CD4-positive, alpha-beta T cell treated with Interleukin-12 subunit alpha and Interleukin-12 subunit beta, for 1 hour (primary cell): ENCODE results near the gene SSR4.

Source experiments
- DNase-seq: peaks from one replicate; pipeline ENCODE4 v3.0.0-alpha.2; 2020

The SSR4 gene

GRCh38 chrX:153782313-153782712 lies 12.2 kb upstream of the SSR4 start:
- no peak for DNase-seq

- DNase-seq = no peak
Measured at GRCh38 chrX:153782871-153783270, 11.6 kb upstream of the SSR4 start.

GRCh38 chrX:153783378-153784013 lies 11.0 kb upstream of the SSR4 start:
- no peak for DNase-seq

GRCh38 chrX:153784325-153784967 lies 10.0 kb upstream of the SSR4 start:
- DNase-seq = no peak

- no peak for DNase-seq
Measured at GRCh38 chrX:153786669-153787068, 7.8 kb upstream of the SSR4 start.

GRCh38 chrX:153789654-153790053 lies 4.8 kb upstream of the SSR4 start:
- DNase-seq = no peak

- no peak for DNase-seq
Measured at GRCh38 chrX:153791104-153791852, 3.2 kb upstream of the SSR4 start.

- DNase-seq = no peak
Measured at GRCh38 chrX:153792368-153792767, 2.1 kb upstream of the SSR4 start.

GRCh38 chrX:153793291-153793690 lies 1.2 kb upstream of the SSR4 start:
- no peak for DNase-seq

GRCh38 chrX:153794897-153795816 lies 689 bp downstream of the SSR4 start:
- DNase-seq = no peak

GRCh38 chrX:153797415-153798015 lies 3.0 kb downstream of the SSR4 start:
- DNase-seq = no peak

GRCh38 chrX:153799326-153799725 lies 4.9 kb downstream of the SSR4 start:
- no peak for DNase-seq

- no peak for DNase-seq
Measured at GRCh38 chrX:153800177-153800722, 5.8 kb downstream of the SSR4 start.

GRCh38 chrX:153800746-153801145 lies 6.3 kb downstream of the SSR4 start:
- DNase-seq = no peak

- no peak for DNase-seq
Measured at GRCh38 chrX:153801669-153802068, 7.2 kb downstream of the SSR4 start.

- no peak for DNase-seq
Measured at GRCh38 chrX:153802513-153803045, 8.1 kb downstream of the SSR4 start.

GRCh38 chrX:153803211-153804099 lies 9.0 kb downstream of the SSR4 start:
- no peak for DNase-seq

GRCh38 chrX:153804100-153804595 lies 9.7 kb downstream of the SSR4 start:
- no peak for DNase-seq

GRCh38 chrX:153804621-153805020 lies 10.2 kb downstream of the SSR4 start:
- no peak for DNase-seq

GRCh38 chrX:153805436-153805835 lies 11.0 kb downstream of the SSR4 start:
- DNase-seq = no peak
